GM10847 (cell line): ENCODE measurements around the gene HIGD2A.

Experiments used
- POLR2A ChIP-seq: IDR thresholded peaks from 2 replicates; pipeline ENCODE4 v1.6.1; 2011; ENCODE audit not compliant: insufficient read length; ENCODE audit errors: extremely low read depth

Gene HIGD2A

DNA sequence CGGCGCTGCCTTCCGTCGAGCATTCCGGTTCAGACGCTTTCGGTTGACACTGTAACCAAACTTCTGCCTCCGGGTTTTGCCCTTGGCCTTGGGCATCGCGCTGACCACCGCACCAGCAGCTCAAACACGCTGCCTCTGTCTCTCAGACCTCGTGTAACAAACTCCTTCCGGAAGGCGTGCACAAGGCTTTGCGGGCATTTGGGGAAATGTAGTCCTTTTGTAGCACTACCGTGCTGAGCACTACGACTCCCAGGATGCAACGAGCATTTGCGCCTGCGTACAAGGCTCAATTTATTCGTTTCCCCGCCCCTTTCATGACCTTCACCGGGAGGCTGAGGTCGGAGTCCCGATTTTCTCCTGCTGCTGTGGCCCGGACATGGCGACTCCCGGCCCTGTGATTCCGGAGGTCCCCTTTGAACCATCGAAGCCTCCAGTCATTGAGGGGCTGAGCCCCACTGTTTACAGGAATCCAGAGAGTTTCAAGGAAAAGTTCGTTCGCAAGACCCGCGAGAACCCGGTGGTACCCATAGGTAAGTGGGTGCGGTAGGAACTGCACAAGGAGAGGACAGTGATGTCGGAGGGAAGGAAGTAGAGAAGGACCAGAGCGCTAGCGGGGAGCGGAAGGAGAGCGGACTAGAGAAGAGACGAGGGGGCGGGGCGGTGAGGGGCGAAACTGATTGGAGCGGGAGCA, at the start of gene HIGD2A, which contains the start of gene NOP16:
Gene HIGD2A, plus strand, starts transcription at position 308 of the 691 bp plus-strand sequence. Its CDS starts 69 bp downstream, at position 377.
Gene NOP16, minus strand, starts transcription at position 155 of the 691 bp plus-strand sequence. Its CDS starts 59 bp downstream, at position 96.
- peak; percentile 52 for TF ChIP-seq POLR2A

DNA sequence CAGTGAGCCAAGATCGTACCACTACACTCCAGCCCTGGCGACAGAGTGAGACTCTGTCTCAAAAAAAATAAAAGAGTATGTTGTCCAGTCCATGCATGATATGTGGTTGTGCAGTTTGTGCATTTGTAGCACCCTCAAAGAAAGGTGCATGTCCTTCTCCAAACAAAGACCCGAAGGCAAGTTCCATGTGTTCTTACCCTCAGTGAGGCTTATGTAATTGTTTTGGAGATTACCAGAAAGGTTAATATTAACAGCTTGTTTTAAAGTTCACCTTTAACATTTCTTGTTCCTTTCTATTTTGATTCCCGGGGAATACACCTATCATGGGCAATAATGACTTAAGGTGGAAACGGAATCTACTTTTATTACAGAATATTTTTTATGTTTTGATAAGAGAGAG, 49.2 kb upstream of the HIGD2A start:
- TF ChIP-seq POLR2A = no peak

GRCh38 chr5:176341325-176342157, 47.0 kb upstream of the HIGD2A start:
- no peak for TF ChIP-seq POLR2A

DNA sequence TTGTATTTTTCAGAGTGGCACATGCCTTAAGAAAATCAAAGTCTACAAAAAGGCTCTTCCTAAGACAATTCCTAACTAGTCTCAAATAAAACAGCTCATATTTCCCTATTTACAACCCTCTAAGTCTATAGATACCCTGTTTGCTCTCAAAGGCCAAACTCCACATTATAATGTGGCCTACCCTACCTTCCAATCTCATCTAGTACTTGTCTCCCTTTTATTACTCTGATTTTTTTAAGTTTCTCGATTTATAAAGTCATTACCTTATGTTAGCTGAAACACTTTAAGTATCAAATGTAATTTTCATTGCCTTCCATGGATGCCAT, 46.4 kb upstream of the HIGD2A start:
- no peak for TF ChIP-seq POLR2A

DNA sequence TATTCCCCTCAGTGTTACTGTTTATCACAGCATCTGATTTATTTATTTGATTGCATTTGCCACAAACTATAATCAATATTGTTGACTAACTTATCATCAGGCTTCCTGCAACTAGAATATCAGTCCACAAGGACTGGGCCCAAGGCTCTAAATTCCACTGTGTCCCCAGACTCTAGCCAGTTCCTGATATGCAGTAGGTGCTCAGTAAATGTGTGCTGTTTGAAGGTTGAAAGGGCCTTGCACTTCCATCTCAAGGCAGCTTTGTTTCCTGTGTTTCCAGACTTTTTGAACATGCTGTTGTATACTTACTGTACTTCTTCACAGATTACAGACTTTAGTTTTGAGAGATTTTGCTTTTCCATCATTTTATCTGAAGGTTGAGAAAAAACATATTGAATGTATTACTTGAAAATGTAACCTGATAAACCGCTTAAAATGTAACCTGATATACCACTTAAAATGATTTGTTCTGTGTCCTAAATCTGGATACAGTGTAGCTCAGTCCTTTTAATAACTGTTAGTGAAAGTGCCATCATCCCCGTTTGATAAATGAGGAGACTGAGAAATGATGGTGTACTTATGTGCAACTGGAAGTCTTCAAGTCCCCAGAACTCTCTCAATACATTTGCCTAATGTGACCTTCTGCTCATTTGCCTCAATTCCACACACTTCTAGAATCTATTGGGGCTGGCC, 45.6 kb upstream of the HIGD2A start:
- no peak for TF ChIP-seq POLR2A

- TF ChIP-seq POLR2A = no peak
These were observed 38.1 kb upstream of the HIGD2A start for GRCh38 chr5:176350416-176350815.

DNA sequence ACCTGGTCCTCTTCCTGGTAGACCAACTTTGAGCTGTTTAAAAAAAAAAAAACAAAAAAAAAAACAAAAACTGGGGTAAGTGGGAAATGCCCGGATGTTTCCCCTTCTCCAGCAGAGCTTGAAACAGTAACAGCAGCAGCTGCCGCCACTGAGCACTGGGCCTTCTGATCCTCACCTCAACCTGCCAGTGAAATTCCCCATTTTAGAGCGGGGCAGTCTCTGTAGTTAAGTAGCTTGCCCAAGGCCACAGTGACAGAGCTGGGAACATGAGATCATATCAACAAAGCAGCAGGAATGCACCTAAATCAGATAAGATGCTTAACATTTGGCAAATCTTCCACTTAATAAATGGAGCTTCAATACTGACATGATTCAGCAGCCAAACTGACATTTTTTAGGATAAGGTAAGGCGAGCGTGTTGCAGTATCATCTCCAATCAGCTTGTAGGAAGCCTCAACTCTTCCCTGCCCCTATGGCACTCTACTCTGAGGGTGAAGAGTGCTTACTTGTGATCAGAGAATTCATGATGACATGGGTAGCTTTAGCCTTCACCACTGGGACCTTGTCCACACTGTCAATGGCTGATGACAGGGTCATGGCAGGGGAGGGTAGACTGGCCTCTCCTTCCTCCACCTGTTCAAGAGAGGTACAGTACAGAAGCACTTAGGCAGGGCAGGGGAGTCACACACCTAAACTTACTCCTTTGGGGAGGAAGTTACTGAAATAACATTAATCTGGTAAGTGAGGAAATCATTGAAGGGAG, 36.3 kb upstream of the HIGD2A start:
- no peak for TF ChIP-seq POLR2A

- TF ChIP-seq POLR2A = no peak
These were observed 35.0 kb upstream of the HIGD2A start for GRCh38 chr5:176353533-176353932.

DNA sequence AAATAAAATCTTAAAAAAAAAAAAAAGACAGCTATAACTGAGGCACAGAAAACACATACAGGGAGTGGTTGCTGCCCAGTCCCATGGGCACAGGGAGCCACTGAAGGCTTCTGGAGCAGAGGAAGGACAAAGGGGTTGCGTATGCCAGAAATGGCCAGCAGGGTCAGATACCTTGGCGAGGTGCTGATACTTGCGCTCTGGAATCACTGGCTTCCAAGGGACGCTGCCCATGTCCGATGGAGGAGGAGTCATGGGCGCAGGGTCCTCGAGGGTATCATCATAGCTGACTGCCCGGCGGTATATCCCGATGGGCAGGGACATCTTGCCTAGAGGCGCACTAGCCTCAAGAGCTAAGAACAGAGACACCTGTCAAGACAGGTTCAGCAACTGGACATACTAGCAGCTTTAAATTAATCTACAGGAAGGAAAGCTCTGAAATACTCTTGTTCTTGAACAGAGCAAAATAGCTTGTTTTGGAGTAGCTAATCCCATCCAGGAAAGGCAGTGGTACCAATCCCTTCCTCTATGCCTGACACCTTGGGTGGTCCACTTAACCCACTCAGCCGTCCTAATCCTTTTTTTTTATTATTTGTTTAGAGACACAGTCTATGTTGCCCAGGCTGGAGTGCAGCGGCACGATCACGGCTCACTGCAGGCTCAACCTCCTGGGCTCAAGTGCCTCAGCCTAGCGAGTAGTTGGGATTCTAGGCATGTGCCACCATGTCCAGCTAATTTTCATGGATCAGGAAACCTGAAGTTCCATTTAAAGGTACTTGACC, 33.0 kb upstream of the HIGD2A start:
- no peak for TF ChIP-seq POLR2A

- TF ChIP-seq POLR2A = no peak
These were observed 32.4 kb upstream of the HIGD2A start for GRCh38 chr5:176356179-176356566.

GRCh38 chr5:176359658-176360057, 28.9 kb upstream of the HIGD2A start:
- no peak for TF ChIP-seq POLR2A

- TF ChIP-seq POLR2A = no peak
These were observed 27.6 kb upstream of the HIGD2A start for GRCh38 chr5:176360894-176361436.

- TF ChIP-seq POLR2A = peak; percentile 93
These were observed 26.9 kb upstream of the HIGD2A start, which contains the start of gene KIAA1191 for GRCh38 chr5:176361437-176362232. TSS of gene KIAA1191 (minus strand) at chr5:176361764. CDS start at chr5:176359508, 2,256 bp downstream.

- no peak for TF ChIP-seq POLR2A
These were observed 26.4 kb upstream of the HIGD2A start for GRCh38 chr5:176362233-176362490.
